Trophoblast cell (in vitro differentiated cells and primary cell): ENCODE data around the gene TCHH.

Experiments used
- DNase-seq, 2 donors: peaks; one replicate each; pipeline ENCODE4 v3.0.0-alpha.2; 2016
- H2AFZ ChIP-seq: 2 replicates; pipeline ENCODE4 v1.6.1; 2013; ENCODE audit warnings: low read length, moderate library complexity, mild to moderate bottlenecking; ENCODE audit not compliant: insufficient read depth, poor library complexity
- H2AK5ac ChIP-seq: 2 replicates; pipeline ENCODE4 v1.6.1; 2013; ENCODE audit warnings: mild to moderate bottlenecking, low read length
- H2BK120ac ChIP-seq: 2 replicates; pipeline ENCODE4 v1.6.1; 2013; ENCODE audit warnings: low read length, mild to moderate bottlenecking, moderate library complexity; ENCODE audit not compliant: insufficient read depth, poor library complexity
- H2BK12ac ChIP-seq: 2 replicates; pipeline ENCODE4 v1.6.1; 2013; ENCODE audit warnings: mild to moderate bottlenecking, low read length, moderate library complexity
- H2BK5ac ChIP-seq: 2 replicates; pipeline ENCODE4 v1.6.1; 2013; ENCODE audit warnings: low read length, low read depth, moderate library complexity, mild to moderate bottlenecking; ENCODE audit not compliant: poor library complexity
- H3K14ac ChIP-seq: 2 replicates; pipeline ENCODE4 v1.6.1; 2013; ENCODE audit warnings: mild to moderate bottlenecking, low read length
- H3K18ac ChIP-seq: 2 replicates; pipeline ENCODE4 v1.6.1; 2013; ENCODE audit warnings: mild to moderate bottlenecking, low read length
- H3K23ac ChIP-seq: 2 replicates; pipeline ENCODE4 v1.6.1; 2013; ENCODE audit warnings: low read length
- H3K27ac ChIP-seq: 2 replicates; pipeline ENCODE4 v1.5.1; 2013; ENCODE audit warnings: low read depth, mild to moderate bottlenecking, inconsistent platforms, low read length, moderate library complexity
- H3K27me3 ChIP-seq: 2 replicates; pipeline ENCODE4 v1.6.1; 2013; ENCODE audit warnings: inconsistent platforms, mild to moderate bottlenecking, low read length, moderate library complexity; ENCODE audit not compliant: insufficient read depth
- H3K36me3 ChIP-seq, 2 experiments: 1 replicate in 1 of 2; 2 replicates in 1 of 2; pipeline ENCODE4 v1.6.1; 2013; ENCODE audit warnings: low read length in 2 of 2, mild to moderate bottlenecking in 2 of 2, moderate library complexity in 1 of 2; ENCODE audit not compliant: insufficient read depth in 2 of 2, control insufficient read depth in 1 of 2
- H3K4ac ChIP-seq: 2 replicates; pipeline ENCODE4 v1.6.1; 2013; ENCODE audit warnings: low read depth, mild to moderate bottlenecking, low read length, moderate library complexity
- H3K4me1 ChIP-seq, 2 experiments: 1 replicate in 1 of 2; 2 replicates in 1 of 2; pipeline ENCODE4 v1.6.1; 2013; ENCODE audit warnings: low read length in 2 of 2, mild to moderate bottlenecking in 2 of 2, moderate library complexity in 1 of 2; ENCODE audit not compliant: insufficient read depth in 2 of 2, control insufficient read depth in 1 of 2
- H3K4me2 ChIP-seq: 2 replicates; pipeline ENCODE4 v1.6.1; 2013; ENCODE audit warnings: inconsistent platforms, mild to moderate bottlenecking, low read length, moderate library complexity
- H3K4me3 ChIP-seq: 2 replicates; pipeline ENCODE4 v1.5.1; 2013; ENCODE audit warnings: mild to moderate bottlenecking, low read depth, low read length, inconsistent platforms
- H3K79me1 ChIP-seq: one replicate; pipeline ENCODE4 v1.6.1; 2013; ENCODE audit warnings: low read length
- H3K79me2 ChIP-seq: 2 replicates; pipeline ENCODE4 v1.6.1; 2013; ENCODE audit warnings: low read length, mild to moderate bottlenecking; ENCODE audit not compliant: control insufficient read depth, insufficient read depth, poor library complexity
- H3K9ac ChIP-seq: 2 replicates; pipeline ENCODE4 v1.6.1; 2013; ENCODE audit warnings: mild to moderate bottlenecking, low read length
- H3K9me3 ChIP-seq: 2 replicates; pipeline ENCODE4 v1.6.1; 2013; ENCODE audit warnings: low read depth, mild to moderate bottlenecking, control low read depth, inconsistent platforms, low read length; ENCODE audit not compliant: insufficient read depth
- H4K12ac ChIP-seq: 2 replicates; pipeline ENCODE4 v1.6.1; 2013; ENCODE audit warnings: low read depth, mild to moderate bottlenecking, low read length, moderate library complexity
- H4K8ac ChIP-seq: 2 replicates; pipeline ENCODE4 v1.6.1; 2013; ENCODE audit warnings: low read depth, mild to moderate bottlenecking, low read length, moderate library complexity
- H4K91ac ChIP-seq: one replicate; pipeline ENCODE4 v1.6.1; 2013; ENCODE audit warnings: low read depth, mild to moderate bottlenecking, low read length, moderate library complexity
- WGBS: extraction: QIAGEN DNeasy Blood & Tissue Kit; methylation state at CpG from one replicate; pipeline ENCODE4 v1.1.7; 2013; ENCODE audit warnings: missing lambda C conversion rate; ENCODE audit not compliant: insufficient read length, insufficient coverage; ENCODE audit errors: extremely low coverage; 5-methylcytosine and 5-hydroxymethylcytosine counted together

TCHH gene

GRCh38 chr1:152104854-152105253 lies 10.4 kb downstream of the TCHH start:
- Histone ChIP-seq H3K4me2 (no peak overlapping the region), H3K4ac (no peak overlapping the region), H2BK5ac (no peak overlapping the region), H3K9me3 (peaks cover 25% of the 10 kb centered on the region), H3K79me2 (no peaks in the 10 kb centered on the region), H3K14ac (no peak overlapping the region), H2AFZ (no peak overlapping the region), H3K18ac (no peak overlapping the region), H3K36me3 (no peaks in the 10 kb centered on the region), H3K9ac (no peak overlapping the region), H4K8ac (no peak overlapping the region), H3K27ac (no peak overlapping the region), H3K79me1 (no peaks in the 10 kb centered on the region), H3K4me3 (no peak overlapping the region), H4K12ac (no peak overlapping the region), H2AK5ac (no peak overlapping the region), H3K4me1 (peaks cover 2 to 6% of the 10 kb centered on the region in 2 experiments), H3K27me3 (peaks cover 28% of the 10 kb centered on the region), H2BK12ac (no peak overlapping the region), H4K91ac (no peak overlapping the region), H2BK120ac (no peak overlapping the region), H3K23ac (no peak overlapping the region)
- WGBS: no CpG with 5 or more reads among the region's 2 CpGs
- peak; percentile 71 to 73 for DNase-seq

GRCh38 chr1:152096931-152097330 lies 18.3 kb downstream of the TCHH start:
- H3K4me3 ChIP-seq: no peak overlapping the region
- no peak overlapping the region for H3K18ac ChIP-seq
- no peak overlapping the region for H2BK120ac ChIP-seq
- H2AFZ ChIP-seq: no peak overlapping the region
- H2BK5ac ChIP-seq: no peak overlapping the region
- H3K23ac ChIP-seq: no peak overlapping the region
- H3K4ac ChIP-seq: no peak overlapping the region
- no peaks in the 10 kb centered on the region for H3K79me2 ChIP-seq
- no peak overlapping the region for H4K91ac ChIP-seq
- H2BK12ac ChIP-seq: no peak overlapping the region
- peak; percentile 63 to 74 for DNase-seq
- no peak overlapping the region for H2AK5ac ChIP-seq
- H3K4me1 ChIP-seq: no peaks in the 10 kb centered on the region
- H3K4me2 ChIP-seq: no peak overlapping the region
- H4K12ac ChIP-seq: no peak overlapping the region
- WGBS: no CpG with 5 or more reads among the region's 3 CpGs
- H3K27me3 ChIP-seq: no peaks in the 10 kb centered on the region
- H3K9me3 ChIP-seq: no peaks in the 10 kb centered on the region
- H3K27ac ChIP-seq: no peak overlapping the region
- H3K14ac ChIP-seq: no peak overlapping the region
- no peak overlapping the region for H3K9ac ChIP-seq
- H4K8ac ChIP-seq: no peak overlapping the region
- H3K79me1 ChIP-seq: no peaks in the 10 kb centered on the region
- no peaks in the 10 kb centered on the region for H3K36me3 ChIP-seq

GRCh38 chr1:152089014-152089674 lies 26.1 kb downstream of the TCHH start, which contains the start of gene TCHHL1:
Gene TCHHL1, minus strand, starts transcription at chr1:152089064. Its CDS starts 921 bp downstream, at chr1:152088143.
- peak; percentile 77 to 95 for DNase-seq

GRCh38 chr1:152086760-152087159 lies 28.5 kb downstream of the TCHH start:
- Histone ChIP-seq H3K27ac (no peak overlapping the region), H3K9ac (no peak overlapping the region), H2BK12ac (no peak overlapping the region), H3K4ac (no peak overlapping the region), H3K14ac (no peak overlapping the region), H3K4me1 (no peaks in the 10 kb centered on the region), H3K36me3 (no peaks in the 10 kb centered on the region), H4K12ac (no peak overlapping the region), H4K91ac (no peak overlapping the region), H3K79me1 (no peaks in the 10 kb centered on the region), H3K4me2 (no peak overlapping the region), H3K23ac (no peak overlapping the region), H3K79me2 (no peaks in the 10 kb centered on the region), H4K8ac (no peak overlapping the region), H3K18ac (no peak overlapping the region), H3K4me3 (no peak overlapping the region), H3K9me3 (peaks cover 3% of the 10 kb centered on the region), H3K27me3 (no peaks in the 10 kb centered on the region), H2AK5ac (no peak overlapping the region), H2AFZ (no peak overlapping the region), H2BK120ac (no peak overlapping the region), H2BK5ac (no peak overlapping the region)
- DNase-seq: no peak

More at GRCh38 chr1:152089014-152089674, 26.1 kb downstream of the TCHH start, which contains the start of gene TCHHL1:
- Histone ChIP-seq H3K4me2 (no peak within 1 kb of the TSS), H4K91ac (no peak within 1 kb of the TSS), H3K27ac (no peak within 1 kb of the TSS), H2BK12ac (no peak within 1 kb of the TSS), H3K23ac (no peak within 1 kb of the TSS), H3K4me3 (no peak within 1 kb of the TSS), H3K9ac (no peak within 1 kb of the TSS), H4K12ac (no peak within 1 kb of the TSS), H4K8ac (no peak within 1 kb of the TSS), H3K79me1 (no peaks in the 10 kb centered on the region), H3K4me1 (no peaks in the 10 kb centered on the region), H3K27me3 (no peaks in the 10 kb centered on the region), H3K36me3 (no peaks in the 10 kb centered on the region), H3K79me2 (no peaks in the 10 kb centered on the region), H3K14ac (no peak within 1 kb of the TSS), H3K4ac (no peak within 1 kb of the TSS), H2AFZ (no peak within 1 kb of the TSS), H3K18ac (no peak within 1 kb of the TSS), H3K9me3 (peaks cover 3% of the 10 kb centered on the region), H2AK5ac (no peak within 1 kb of the TSS), H2BK5ac (no peak within 1 kb of the TSS), H2BK120ac (no peak within 1 kb of the TSS)
- no CpG with 5 or more reads among the region's 5 CpGs for WGBS
